ENCODE results near the gene COQ10B.
A peak's percentile ranks its signal among the peaks of the same experiment; 100 is the strongest.
"Not testable (repeated sequence)": the region's sequence is repeated elsewhere in the genome, so short reads cannot be mapped to it uniquely, and the experiment has no call there.

The COQ10B gene

DNA sequence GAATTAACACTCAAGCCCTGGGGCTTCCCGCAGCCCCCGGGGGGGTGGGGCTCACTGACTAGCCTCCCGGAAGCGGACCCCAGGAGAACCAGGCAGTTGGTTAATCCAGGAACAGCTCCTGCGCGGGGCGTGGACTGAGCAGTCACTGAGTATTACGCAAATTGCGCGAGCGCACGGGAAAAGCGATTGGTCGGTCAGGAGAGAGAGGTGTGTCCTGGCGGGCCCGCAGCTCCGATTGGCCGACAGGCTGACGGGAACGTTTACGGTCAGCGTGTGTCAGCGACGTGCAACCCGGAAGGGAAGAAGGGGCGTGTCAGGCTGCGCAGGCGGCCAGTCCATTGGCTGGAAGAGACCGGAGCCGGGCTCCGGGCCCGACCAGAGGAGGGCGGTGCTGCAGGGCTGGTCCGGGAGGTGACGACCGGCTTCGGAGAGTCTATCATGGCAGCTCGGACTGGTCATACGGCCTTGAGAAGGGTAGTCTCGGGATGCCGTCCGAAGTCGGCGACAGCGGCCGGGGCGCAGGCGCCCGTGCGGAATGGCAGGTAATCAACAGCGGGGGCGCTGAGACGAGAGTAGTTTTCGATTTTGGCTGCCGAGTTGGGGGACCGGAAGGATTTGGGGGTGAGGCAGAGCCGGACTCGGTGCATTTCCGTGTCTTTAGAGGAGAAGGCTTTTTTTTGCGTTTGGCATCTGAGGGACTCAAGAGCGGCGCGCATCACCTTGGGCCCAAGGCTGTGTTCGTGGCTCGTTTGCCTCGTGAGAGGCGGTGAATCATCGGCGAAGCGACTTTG is at the start of gene COQ10B:
Gene COQ10B, plus strand, starts transcription at position 430 of the 791 bp plus-strand sequence. Its CDS starts 9 bp downstream, at position 439.
- peak; percentile 99 for DNase-seq (ENCODE audit: low read depth)

DNA sequence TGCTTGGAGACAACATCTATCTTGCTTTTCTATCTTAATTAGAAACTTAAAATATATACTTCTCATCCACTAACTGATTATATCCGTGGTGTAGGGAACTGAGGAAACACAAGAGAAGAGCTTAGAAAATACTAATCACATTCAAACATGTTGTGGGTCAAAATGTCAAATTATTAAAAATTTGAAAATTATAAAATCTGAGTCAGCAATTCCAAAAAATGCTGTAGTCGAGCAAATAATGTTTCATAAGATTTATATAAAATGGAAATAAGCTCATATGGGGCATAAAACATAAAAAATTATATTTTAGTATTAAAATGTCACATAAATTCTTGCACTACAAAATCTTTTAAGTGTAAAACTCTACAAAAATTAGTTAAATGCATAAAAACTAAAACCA is 47.8 kb upstream of the COQ10B start:
- DNase-seq (ENCODE audit: low read depth): no peak

DNA sequence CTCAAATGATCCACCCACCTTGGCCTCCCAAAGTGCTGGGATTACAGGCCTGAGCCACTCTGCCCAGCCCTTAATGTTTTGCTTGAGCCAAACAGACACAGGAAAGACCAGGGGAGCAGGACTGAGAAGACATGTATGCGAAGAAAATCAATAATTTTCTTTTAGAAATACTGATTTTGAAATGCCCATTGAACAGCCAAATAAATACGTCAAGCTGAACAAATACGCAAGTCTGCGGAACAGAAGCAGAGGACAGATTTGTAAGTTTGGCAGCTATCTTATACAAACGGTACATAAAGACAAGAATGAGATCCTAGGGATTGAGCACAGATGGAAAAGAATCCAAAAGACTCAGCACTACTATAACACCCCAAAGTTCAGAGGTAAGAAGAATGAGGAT is 39.3 kb upstream of the COQ10B start:
- DNase-seq (ENCODE audit: low read depth): no peak

DNA sequence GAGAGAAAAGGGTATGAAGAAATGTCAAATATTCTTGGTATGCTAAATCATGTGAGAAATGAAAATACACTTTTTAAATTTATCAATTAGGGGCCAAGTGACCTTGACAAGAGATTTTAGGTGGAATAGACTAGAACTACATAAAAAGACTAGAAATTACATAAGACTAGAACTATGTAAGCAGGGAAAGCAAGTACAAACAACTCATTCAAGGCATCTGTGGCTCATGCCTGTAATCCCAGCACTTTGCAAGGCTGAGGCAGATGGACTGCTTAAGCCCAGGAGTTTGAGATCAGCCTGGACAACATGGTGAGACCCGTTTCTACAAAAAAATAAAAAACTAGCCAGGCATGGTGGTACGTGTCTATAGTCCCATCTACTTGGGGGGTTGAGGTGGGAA is 38.8 kb upstream of the COQ10B start:
- no peak for DNase-seq (ENCODE audit: low read depth)

DNA sequence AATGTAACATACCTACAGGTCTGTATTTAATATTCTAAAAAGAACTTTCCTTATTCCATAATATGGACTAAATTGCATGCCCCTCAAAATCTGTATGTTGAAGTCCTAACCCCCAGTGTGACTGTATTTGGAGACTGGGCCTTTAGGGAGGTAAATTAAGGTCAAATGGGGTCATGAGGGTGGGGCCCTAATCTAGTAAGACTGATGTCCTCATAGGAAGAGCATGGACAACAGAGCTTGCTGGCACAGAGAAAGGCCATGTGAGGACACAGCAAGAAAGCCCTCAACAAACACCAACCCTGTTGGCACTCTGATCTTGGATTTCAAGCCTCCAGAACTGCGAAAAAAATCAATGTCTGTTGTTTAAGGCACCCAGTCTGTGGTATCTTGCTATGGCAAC is 37.1 kb upstream of the COQ10B start:
- DNase-seq (ENCODE audit: low read depth): no peak

DNA sequence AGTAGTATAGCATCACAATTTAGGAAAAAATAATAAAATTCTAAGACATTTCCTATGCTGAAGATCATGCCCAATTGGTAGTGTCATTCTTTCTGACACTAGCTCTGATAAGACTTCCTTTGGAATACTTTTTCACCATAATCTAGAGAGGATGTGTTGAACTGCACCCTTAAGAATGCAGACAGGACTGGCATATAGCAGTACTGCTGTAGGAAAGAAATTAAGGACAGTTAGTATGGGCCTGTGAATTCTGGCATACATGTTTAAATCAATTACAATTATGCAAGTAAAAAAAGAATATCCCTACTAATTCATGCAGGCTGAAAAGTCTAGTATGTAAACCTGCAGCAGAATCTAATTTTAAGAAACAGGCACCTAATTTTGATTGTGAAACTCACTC is 33.9 kb upstream of the COQ10B start:
- no peak for DNase-seq (ENCODE audit: low read depth)

DNA sequence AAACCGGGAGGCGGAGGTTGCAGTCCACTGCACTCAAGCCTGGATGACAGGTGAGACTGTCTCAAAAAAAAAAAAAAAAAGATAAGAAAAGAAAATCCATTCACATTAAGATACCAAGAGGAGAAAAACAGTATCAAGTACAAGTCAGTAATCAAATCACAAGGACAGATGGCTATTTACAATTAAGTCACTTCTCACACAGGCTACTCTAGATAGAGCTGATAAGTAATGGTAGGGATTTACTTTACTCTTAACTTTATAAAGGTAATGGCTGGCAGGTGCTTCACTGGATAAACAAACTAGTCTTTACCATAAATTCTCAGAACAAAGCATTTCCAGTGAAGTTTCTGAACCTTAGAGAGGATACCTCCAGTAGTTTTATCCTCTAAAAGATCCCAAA is 30.0 kb upstream of the COQ10B start:
- DNase-seq (ENCODE audit: low read depth): no peak

DNA sequence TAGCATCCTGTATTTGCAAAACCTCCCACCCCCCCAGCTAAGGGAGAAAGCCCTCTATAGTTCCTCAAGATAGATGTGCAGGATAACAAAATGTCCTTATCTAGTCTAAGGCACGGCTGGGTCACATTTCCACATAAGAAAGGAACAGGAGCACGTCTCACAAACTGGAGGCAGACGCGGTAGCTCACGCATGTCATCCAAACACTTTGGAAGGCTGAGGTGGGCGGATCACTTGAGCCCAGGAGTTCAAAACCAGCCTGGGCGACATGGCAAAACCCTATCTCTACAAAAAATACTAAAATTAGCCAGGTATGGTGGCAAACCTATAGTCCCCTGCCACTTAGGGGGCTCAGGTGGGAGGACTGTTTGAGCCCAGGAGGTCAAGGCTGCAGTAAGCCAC is 27.8 kb upstream of the COQ10B start:
- DNase-seq (ENCODE audit: low read depth): no peak

DNA sequence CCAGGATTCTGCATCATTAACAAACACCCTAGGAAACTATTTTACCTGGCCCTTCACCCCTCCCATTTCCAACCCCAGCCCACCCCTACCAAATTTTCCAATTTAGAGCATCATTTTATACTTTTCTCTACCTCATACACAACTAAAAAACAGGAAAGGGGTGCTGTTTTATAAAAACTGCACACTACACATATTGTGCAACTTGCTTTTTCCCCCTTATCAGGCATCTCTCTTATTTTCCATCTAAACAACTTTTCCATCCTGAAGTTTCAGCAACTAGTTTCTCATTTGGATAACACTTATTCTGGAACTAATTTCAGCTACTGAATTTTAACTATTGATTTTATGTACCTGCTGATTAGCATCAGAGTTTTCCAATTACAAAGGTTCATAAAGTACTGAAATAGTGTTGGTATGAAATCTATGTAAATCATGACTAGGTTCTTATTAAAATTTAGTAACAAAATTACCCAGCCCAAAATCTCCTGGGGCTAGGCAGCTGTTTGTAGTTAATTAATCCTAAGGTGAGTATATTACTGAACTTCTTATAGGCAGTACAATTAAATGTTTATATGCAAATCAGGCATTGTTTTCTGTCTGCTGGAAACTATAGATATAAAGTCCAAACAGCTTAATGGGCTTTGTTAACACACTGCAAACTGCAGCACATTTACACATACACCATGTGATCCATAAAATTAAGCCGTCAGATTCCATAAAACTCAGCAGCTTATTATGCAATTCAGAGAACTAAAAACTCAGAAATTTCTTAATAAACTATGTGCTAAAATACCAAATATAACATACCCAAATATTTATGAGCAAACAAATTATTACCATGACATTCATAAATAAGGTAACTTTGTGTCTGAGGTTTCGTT is 26.4 kb upstream of the COQ10B start:
- DNase-seq (ENCODE audit: low read depth): no peak

DNA sequence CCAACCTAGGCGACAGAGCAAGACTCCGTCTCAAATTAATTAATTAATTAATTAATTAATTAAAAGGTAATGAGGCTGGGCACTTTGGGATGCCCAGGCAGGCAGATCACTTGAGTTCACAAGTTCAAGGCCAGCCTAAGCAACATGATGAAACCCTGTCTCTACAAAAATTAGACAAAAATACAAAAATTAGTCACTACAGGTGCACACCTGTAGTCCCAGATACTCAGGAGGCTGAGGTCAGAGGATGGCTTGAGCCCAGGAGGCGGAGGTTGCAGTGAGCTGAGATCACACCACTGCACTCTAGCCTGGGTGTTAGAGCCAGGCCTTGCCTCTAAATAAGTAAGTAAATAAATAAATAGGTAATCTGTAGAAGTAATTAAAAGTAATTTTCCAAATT is 25.4 kb upstream of the COQ10B start:
- DNase-seq (ENCODE audit: low read depth): no peak

DNA sequence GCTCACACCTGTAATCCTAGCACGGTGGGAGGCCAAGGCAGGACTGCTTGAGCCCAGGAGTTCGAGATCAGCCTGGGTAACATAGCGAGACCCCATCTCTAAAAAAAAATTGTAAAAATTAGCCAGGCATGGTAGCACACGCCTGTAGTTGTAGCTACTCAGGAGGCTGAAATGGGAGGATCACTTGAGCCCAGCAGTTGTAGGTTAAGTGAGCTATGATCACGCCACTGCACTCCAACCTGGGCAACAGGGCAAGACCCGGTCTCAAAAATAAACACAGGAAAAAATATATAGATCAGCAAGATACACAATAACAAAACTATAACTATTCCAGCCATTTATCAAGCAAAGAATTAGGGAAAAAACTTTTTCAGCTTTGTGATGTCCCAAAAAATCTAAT is 21.5 kb upstream of the COQ10B start:
- DNase-seq (ENCODE audit: low read depth): no peak

DNA sequence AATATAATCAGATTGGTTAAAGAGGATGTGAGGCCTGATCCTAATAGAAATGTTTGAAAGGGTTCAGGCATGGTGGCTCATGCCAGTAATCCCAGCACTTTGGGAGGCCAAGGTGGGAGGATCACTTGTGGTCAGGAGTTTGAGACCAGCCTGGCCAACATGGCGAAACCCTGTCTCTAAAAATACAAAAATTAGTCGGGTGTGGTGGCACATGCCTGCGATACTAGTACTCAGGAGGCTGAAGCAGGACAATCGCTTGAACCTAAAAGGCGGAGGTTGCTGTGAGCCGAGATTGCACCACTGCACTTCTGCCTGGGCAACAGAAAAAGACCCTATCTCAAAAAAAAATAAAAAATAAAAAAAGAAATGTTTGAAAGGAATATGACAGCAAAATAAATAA is 20.8 kb upstream of the COQ10B start:
- DNase-seq (ENCODE audit: low read depth): not testable (repeated sequence)

DNA sequence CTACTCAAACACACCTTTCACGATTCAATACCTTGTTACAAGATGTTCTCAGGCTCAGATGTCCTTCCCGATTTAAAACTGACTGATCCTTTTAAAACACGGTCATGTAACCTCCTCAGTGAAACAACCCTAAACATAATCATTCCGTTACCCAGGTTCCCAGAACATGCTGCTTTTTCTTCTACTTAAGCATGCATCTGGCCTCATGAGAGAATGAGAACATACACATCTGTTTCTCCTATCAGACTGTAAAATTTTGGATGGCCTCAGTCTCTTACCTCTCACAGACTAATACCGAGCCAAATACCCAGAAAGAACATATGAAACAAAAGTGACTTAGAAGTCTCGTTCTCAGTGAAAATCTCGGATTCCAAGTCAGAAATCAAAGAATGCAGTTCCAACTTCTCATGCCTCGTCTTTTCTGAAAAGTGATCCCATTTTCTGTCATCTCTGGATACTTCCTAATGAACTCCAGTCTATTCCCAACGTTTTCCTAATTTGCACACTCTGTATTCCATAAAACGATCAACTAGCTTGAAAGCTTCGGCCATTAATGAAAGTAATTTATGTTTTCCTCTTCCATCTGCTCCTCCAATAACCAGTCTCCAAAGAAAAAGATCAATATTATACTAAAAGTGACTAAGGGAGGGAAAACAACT is 19.4 kb upstream of the COQ10B start:
- DNase-seq (ENCODE audit: low read depth): no peak

DNA sequence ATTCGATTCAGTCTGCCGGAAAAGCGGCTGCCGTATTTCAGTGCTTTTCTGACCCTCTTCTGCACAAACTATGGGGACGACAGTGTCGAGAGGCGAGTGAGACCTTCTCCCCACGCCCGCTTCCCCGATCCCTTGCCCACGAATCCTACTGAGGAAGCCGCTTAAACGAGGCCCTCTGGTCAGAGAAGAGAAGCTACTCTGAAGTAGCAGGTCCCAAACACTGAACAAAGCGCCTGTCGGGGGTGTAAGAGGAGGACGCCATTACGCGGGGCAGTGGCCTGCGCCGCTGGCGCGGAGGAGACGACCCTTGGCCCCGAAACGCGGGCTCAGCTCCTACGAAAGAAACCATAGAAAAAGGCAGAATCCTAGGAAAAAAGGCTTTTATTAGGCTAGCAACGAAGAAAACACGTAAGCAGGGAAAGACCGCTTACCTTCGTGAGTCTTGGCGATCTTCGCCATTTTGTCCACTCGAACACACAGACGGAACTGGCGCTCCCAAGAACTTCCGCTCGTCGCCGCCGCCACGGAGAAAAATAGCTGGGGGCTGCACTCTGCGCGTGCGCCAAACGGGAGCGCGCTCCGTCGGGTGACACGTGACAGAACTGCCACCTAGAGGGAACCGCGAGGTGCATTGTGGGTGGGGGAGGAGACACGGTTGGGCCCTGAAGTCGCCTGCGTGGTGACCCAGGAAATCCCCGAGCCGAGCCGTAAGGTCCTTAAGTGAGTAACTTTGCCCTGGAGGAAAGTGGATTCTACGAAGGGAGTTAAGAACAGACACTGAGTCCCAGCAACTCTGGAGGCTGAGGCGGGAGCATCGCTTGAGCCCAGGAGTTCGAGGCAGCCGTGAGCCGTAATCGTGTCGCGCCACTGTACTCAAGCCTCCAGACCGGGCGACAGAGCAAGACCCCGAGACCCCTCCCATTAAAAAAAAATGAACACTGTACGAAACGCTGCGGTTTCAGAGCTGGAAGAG is 18.5 kb upstream of the COQ10B start, which contains the start of gene SF3B1:
Gene SF3B1, minus strand, starts transcription at position 488 of the 973 bp plus-strand sequence. Its CDS starts 29 bp downstream, at position 459.
- DNase-seq (ENCODE audit: low read depth): peak; percentile 95

DNA sequence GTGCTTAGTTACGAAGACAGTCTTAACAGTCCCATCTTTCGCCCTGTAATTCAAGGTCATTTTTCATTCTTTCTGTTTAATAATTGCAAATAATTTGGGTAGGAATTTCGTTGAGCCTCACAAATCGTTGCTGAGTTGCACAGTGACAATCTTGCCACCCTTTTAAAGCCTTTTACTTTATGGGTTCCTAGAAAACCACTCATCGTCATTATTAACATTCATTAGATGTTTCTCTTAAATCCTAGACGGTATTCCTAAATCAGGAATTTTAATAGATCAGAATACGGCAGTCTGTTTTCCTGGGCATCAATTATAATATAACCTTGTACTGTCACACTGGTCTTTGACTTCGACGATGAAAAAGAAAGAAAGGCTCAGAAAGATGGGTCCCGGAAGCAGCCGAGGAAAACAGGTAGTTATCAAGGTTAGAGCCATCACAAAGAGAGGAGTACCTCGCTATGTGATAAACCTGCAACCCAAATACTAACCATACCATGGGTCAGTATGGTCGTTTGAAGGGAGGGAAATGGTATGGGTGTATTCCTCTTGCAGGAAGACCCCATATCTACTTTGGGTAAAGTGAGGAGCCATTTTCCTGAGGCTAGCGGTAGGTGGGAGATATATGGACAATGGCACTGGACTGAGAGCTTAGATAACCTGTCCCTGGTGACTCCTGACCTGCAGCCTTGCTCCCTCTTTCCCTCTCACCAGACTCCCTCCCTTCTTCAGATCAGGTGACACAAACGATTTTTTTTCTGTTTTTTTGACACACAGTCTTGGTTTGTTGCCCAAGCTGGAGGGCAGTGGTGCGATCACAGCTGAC is 17.5 kb upstream of the COQ10B start:
- no peak for DNase-seq (ENCODE audit: low read depth)

DNA sequence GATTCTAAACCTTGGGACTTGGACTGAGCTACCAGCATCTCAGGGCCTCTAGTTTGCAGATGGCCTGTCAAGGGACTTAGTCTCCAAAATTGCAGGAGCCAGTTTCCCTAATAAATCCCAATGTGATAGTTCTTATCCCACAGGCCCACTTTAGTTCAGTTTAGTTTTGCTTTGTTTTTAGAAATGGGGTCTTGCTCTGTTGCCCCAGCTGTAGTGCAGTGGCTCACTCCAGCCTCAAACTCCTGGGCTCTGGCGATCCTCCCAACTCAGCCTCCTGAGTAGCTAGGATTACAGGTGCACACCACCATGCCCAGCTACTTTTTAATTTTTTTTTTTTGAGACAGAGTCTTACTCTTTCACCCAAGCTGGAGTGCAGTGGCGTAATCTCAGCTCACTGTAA is 16.0 kb upstream of the COQ10B start:
- DNase-seq (ENCODE audit: low read depth): no peak

DNA sequence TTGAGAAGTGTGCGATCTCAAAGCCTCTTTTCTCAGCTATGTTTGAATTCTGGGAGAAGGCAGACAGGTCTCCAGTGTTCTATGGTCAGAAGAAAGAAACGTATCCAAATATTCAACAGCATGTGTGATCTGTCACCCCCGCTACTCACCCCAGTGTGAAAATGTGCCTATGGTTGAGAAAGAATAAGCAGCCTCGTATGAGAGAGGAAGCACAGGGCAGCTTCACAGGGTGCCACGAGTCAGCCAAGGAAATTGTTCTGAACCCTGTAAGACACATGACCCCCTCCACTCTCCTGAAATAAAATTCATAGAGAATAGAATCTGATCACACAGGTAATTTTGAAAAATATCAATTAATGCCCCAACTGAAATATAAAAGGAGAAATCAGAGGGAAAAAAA is 10.5 kb upstream of the COQ10B start:
- DNase-seq (ENCODE audit: low read depth): no peak

DNA sequence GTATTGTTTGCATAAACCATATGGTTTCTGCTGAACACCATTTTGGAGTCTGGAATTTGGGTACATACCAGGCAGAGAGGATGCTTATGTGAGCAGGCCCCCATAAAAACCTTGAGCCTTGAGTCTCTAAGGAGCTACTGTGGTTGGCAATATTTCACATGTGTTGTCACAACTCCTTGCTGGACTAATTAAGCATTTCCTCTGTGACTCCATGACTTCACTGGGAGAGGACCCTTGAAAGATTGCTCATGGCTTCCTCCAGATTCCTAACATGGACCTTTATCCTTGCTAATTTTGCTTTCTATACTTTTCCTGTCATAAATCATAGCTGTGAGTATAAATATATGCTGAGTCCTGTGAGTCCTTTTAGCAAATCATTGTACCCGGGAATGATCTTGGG is 7.6 kb upstream of the COQ10B start:
- no peak for DNase-seq (ENCODE audit: low read depth)

DNA sequence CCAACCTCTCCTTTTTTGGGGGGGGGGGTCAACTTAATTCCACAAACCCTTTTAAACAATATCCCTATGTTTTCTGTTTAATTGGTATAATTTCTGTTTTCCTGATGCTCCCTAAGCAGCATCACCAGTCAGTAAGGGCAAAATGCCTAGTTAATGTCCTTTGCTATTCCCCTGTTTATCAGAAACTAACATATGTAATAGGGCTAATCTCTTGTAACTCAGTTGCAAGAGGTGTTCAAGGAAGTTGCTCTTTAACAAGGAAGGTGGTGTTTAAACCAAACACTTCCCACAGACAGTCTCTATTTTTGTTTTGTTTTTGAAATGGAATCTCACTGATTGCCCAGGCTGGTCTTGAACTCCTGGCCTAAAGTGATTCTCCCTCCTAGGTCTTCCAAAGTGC is 6.5 kb upstream of the COQ10B start:
- no peak for DNase-seq (ENCODE audit: low read depth)

DNA sequence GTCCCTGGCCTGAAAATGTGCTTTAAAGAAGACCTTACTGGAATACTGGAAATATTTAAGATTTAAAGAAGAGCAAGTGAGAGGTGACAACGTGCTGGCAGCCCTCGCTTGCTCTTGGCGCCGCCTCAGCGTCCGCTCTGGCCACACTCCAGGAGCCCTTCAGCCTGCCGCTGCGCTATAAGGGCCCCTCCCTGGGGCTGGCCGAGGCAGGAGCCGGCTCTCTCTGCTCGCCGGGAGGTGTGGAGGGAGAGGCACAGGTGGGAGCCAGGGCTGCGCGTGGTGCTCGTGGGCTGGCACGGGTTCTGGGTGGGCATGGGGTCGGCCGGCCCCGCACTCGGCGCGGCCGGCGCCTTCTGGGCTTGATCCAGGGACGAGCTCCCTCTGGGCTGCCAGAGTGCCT is 2.9 kb upstream of the COQ10B start:
- no peak for DNase-seq (ENCODE audit: low read depth)

DNA sequence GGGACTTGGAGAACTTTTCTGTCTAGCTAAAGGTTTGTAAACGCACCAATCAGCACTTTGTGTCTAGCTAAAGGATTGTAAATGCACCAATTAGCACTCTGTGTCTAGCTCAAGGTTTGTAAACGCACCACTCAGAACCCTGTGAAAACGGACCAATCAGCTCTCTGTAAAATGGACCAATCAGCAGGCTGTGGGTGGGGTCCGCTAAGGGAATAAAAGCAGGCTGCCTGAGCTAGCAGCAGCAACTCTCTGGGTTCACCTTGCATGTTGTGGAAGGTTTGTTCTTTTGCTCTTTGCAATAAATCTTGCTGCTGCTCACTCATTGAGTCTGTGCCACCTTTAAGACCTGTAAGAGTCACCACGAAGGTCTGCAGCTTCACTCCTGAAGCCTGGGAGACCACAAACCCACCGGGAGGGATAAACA is 2.4 kb upstream of the COQ10B start:
- not testable (repeated sequence) for DNase-seq (ENCODE audit: low read depth)

All from GM04504 (cell line).